ENCODE data around the gene IQSEC3.

Gene IQSEC3

GRCh38 chr12:138171-138897, 71.8 kb downstream of the IQSEC3 start (continued):
- no peak for TF ChIP-seq ZBTB49 (tag by site-specific recombination; IDR thresholded peaks at IDR 0.05; ENCODE audit: low read depth)

- CTCF ChIA-PET, result no interaction called here
- TF ChIP-seq ZFP69B (tag by site-specific recombination; IDR thresholded peaks at IDR 0.05) (no peak), ZNF501 (tag by site-specific recombination; IDR thresholded peaks at IDR 0.05) (no peak), YY1 (tag by site-specific recombination; IDR thresholded peaks at IDR 0.05) (no peak), ZNF138 (tag by site-specific recombination; IDR thresholded peaks at IDR 0.05; ENCODE audit: borderline replicate concordance) (no peak), ZNF558 (tag by site-specific recombination; IDR thresholded peaks at IDR 0.05) (no peak), ZFHX2 (tag by site-specific recombination; conservative IDR thresholded peaks at IDR 0.05) (peak; percentile 84), ZNF202 (tag by site-specific recombination; IDR thresholded peaks at IDR 0.05; ENCODE audit: borderline replicate concordance) (no peak), EGR2 (tag by site-specific recombination; IDR thresholded peaks at IDR 0.05; ENCODE audit: low read depth) (peak; percentile 68), GLI2 (tag by site-specific recombination; IDR thresholded peaks at IDR 0.05; ENCODE audit: borderline replicate concordance, low read depth) (no peak), ZNF510 (tag by site-specific recombination; IDR thresholded peaks at IDR 0.05; ENCODE audit: insufficient replicate concordance) (no peak), KLF1 (tag by site-specific recombination; IDR thresholded peaks at IDR 0.05) (no peak), ZNF843 (tag by site-specific recombination; IDR thresholded peaks at IDR 0.05) (no peak), ZNF416 (tag by site-specific recombination; IDR thresholded peaks at IDR 0.05) (no peak), ZNF350 (tag by site-specific recombination; IDR thresholded peaks at IDR 0.05) (no peak), BCL11B (tag by site-specific recombination; IDR thresholded peaks at IDR 0.05; ENCODE audit: low read depth) (no peak), ZNF777 (tag by site-specific recombination; IDR thresholded peaks at IDR 0.05; ENCODE audit: borderline replicate concordance) (no peak)
- TF ChIP-seq, protein P1, sequence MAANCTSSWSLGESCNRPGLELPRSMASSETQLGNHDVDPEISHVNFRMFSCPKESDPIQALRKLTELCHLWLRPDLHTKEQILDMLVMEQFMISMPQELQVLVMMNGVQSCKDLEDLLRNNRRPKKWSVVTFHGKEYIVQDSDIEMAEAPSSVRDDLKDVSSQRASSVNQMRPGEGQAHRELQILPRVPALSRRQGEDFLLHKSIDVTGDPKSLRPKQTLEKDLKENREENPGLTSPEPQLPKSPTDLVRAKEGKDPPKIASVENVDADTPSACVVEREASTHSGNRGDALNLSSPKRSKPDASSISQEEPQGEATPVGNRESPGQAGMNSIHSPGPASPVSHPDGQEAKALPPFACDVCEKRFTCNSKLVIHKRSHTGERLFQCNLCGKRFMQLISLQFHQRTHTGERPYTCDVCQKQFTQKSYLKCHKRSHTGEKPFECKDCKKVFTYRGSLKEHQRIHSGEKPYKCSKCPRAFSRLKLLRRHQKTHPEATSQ (tag by site-specific recombination; IDR thresholded peaks at IDR 0.05), result no peak
- POLR2A ChIA-PET, result no interaction called here
- Histone ChIP-seq H3K9me3 (ENCODE audit: control insufficient read depth, insufficient read depth, low read depth, low read length) (no peaks in the 10 kb centered on the region), H3K36me3 (ENCODE audit: control insufficient read depth in 2 of 2, insufficient read depth in 1 of 2, low read length in 2 of 2) (no peaks in the 10 kb centered on the region), H3K4me3 (ENCODE audit: low read depth, low read length) (no peak overlapping the region), H3K4me1 (ENCODE audit: control insufficient read depth, insufficient read depth, low read length) (peaks cover 4% of the 10 kb centered on the region), H3K27ac (ENCODE audit: extremely low read depth, low read depth, low read length) (no peak overlapping the region)
These were observed 72.4 kb downstream of the IQSEC3 start for GRCh38 chr12:138898-139534.

- Histone ChIP-seq H3K9me3 (ENCODE audit: control insufficient read depth, insufficient read depth, low read depth, low read length) (no peaks in the 10 kb centered on the region), H3K36me3 (ENCODE audit: control insufficient read depth in 2 of 2, insufficient read depth in 1 of 2, low read length in 2 of 2) (no peaks in the 10 kb centered on the region), H3K4me1 (ENCODE audit: control insufficient read depth, insufficient read depth, low read length) (peaks cover 4% of the 10 kb centered on the region), H3K4me3 (ENCODE audit: low read depth, low read length) (no peak overlapping the region), H3K27ac (ENCODE audit: extremely low read depth, low read depth, low read length) (no peak overlapping the region)
- POLR2A ChIA-PET, result no interaction called here
- TF ChIP-seq ZNF610 (tag by site-specific recombination; IDR thresholded peaks at IDR 0.05; ENCODE audit: borderline replicate concordance) (no peak), PRDM1 (tag by site-specific recombination; IDR thresholded peaks at IDR 0.05) (peak; percentile 82), ZBTB17 (tag by site-specific recombination; IDR thresholded peaks at IDR 0.05) (peak; percentile 53; the same call in 1 of the 2 replicates), ZNF335 (tag by site-specific recombination; conservative IDR thresholded peaks at IDR 0.05) (peak; percentile 54; the same call in 1 of the 2 replicates), ZNF837 (tag by site-specific recombination; IDR thresholded peaks at IDR 0.05) (no peak), ZNF341 (tag by site-specific recombination; IDR thresholded peaks at IDR 0.05; ENCODE audit: low read depth) (peak; percentile 66)
- CTCF ChIA-PET, result no interaction called here
These were observed 73.0 kb downstream of the IQSEC3 start for GRCh38 chr12:139585-139984.
